HG03097 (cell line): ENCODE results near the gene ZBTB17.
"Not testable (repeated sequence)": the region's sequence is repeated elsewhere in the genome, so short reads cannot be mapped to it uniquely, and the experiment has no call there.

Experiments
- ATAC-seq: cut with Tn5 transposase; IDR thresholded peaks from one replicate; pipeline ENCODE4 v1.9.1; 2021; ENCODE audit not compliant: unreplicated experiment, low FRiP score

Gene ZBTB17

GRCh38 chr1:15913607-15914006, 62.3 kb downstream of the ZBTB17 start:
- not testable (repeated sequence) for ATAC-seq

- ATAC-seq: no peak
These were observed 64.0 kb downstream of the ZBTB17 start for GRCh38 chr1:15911927-15912326.

GRCh38 chr1:15911141-15911540, 64.8 kb downstream of the ZBTB17 start:
- no peak for ATAC-seq

GRCh38 chr1:15908597-15908996, 67.3 kb downstream of the ZBTB17 start:
- ATAC-seq: no peak

- no peak for ATAC-seq
These were observed 73.0 kb downstream of the ZBTB17 start for GRCh38 chr1:15902882-15903281.

- no peak for ATAC-seq
These were observed 75.1 kb downstream of the ZBTB17 start for GRCh38 chr1:15900662-15901279.

- no peak for ATAC-seq
These were observed 76.6 kb downstream of the ZBTB17 start for GRCh38 chr1:15899266-15899665.

- ATAC-seq: not testable (repeated sequence)
These were observed 78.9 kb downstream of the ZBTB17 start for GRCh38 chr1:15896841-15897610.

GRCh38 chr1:15895233-15895632, 80.7 kb downstream of the ZBTB17 start:
- ATAC-seq: no peak

- ATAC-seq: not testable (repeated sequence)
These were observed 82.9 kb downstream of the ZBTB17 start for GRCh38 chr1:15892857-15893599.
